ENCODE data around the gene PAPPA. TPM values are rescaled to one million over a fixed set of nuclear protein-coding genes. Genes with fewer than 3 reads are reported as not detected.

PAPPA gene
- total RNA-seq, 1 donor from 2014 or later: 9.4 TPM

DNA sequence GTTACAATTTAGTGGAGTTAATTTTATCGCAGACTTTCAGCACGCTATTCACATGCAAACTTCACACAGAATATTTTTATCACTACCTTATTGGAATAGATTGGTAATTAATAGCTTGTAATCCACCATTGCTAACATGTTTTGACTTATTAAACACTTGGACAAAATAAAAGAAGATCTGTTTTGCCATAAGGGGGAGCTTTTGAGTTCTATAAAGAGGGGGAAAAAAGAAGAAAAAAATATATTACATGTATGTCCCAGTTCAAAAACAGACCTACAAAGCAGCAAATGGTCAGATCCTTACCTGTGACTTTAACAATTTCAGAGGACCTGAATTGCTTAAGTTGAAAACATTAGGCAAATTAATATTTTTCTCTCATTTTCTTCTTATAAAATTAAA lies 1.2 kb upstream of the PAPPA start:
- no peak for ATAC-seq

- ATAC-seq: no peak
Measured at GRCh38 chr9:116152941-116153764, 438 bp upstream of the PAPPA start.

DNA sequence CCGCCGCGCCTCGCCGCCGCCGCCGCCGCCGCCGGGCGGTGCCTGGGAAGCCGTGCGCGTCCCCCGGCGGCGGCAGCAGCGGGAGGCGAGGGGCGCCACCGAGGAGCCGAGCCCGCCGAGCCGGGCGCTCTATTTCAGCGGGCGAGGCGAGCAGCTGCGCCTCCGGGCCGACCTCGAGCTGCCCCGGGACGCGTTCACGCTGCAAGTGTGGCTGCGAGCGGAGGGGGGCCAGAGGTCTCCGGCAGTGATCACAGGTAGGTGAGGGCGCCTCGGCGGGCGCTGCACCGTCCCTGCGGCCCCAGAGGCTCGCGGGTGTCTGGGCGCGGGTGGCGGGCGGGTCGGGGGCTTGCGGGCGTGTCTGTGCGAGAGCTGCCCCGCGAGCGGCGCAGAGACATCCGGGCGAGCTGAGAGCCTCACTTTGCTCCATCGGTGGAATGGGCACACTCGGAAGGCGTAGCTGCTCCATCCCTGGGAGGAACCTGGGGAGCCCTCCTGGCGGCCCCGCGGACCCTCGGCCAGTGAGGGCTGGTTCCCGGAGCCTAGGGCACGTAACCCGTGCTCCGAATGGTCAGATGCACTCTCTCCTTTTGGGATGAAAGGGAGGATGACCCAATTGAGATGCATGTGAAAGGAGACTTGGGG lies 864 bp downstream of the PAPPA start:
- ATAC-seq: peak; percentile 28

DNA sequence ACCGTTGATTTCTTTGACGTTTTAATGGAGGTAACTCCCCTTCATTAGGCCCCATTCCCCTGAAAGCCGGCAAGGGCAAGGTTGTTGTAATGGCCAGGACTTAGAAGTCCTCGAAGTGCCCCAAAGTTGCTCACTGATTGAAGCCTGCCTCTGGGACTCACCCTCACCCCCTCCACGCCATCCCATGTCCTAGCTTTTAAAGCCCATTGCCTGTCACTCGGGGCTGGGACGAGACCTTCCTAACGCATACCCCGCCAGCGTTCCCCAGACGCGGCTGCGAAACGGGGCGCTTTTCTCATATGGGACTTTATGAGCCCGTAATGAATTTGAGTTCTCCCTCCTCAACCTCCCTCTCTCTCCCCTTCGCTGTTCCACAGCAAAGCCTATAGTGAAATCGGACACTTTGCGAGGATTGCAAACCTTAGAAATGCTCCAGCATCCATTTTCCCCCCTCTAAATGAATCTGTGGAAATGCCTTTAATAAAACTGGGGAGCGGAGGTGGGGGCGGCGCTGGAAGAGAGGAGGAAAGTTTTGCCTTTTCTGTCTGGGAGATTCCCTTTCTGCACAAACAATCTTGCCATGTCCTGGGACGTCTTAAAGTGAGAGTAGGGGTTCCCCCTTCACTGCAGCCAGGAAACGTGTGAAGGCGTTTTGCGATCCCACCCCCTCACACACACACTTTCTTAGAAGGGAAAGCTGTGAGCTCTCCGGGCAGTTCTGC lies 1.5 kb downstream of the PAPPA start:
- ATAC-seq: peak; percentile 12

DNA sequence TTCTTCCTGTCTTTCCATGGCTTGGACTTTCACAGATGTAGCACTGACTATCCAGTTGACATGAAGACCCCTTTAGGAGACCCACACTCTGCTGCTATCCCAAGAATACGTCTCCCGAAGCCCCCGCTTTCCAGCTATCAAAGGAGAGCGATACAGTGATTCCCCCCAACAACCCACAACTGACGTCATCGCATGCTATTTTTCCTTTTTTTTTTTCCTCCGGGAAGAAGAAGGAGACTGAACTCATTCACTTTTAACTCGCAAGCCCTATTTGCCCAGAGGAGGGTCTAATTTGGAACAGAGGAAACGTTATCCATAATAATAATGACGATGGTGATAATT lies 2.1 kb downstream of the PAPPA start:
- ATAC-seq: no peak

GRCh38 chr9:116156621-116157314 lies 3.2 kb downstream of the PAPPA start:
- ATAC-seq: peak; percentile 61

- peak; percentile 35 for ATAC-seq
Measured at GRCh38 chr9:116157436-116158138, 4.0 kb downstream of the PAPPA start.

- ATAC-seq: no peak
Measured at GRCh38 chr9:116160676-116161571, 7.3 kb downstream of the PAPPA start.

DNA sequence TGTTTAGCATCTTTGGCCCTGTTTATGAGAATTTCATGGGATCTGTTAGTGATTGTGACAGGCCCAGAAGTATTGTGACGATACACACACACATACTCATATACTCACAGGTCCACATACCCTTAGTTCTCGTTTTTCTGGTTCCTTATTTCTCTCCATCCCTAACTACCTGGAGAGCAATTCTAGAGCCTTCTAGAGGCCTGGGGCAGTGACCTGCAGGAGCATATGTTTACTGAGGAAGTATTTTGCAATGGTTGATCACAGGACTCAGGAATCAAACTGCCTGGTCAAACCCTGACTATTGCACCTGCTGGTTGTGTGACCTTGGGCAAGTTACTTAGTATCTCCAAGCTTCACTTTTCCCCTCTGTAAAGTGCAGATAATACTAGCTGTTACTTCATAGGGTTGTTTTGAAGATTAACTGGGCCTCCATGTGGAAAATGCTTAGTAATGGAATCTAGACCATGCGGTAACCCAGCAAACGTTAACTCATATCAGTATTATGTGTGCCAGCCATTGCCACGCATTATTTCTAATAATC lies 8.7 kb downstream of the PAPPA start:
- ATAC-seq: peak; percentile 71

- no peak for ATAC-seq
Measured at GRCh38 chr9:116163293-116164055, 9.9 kb downstream of the PAPPA start.

GRCh38 chr9:116165912-116166311 lies 12.3 kb downstream of the PAPPA start:
- no peak for ATAC-seq

- ATAC-seq: no peak
Measured at GRCh38 chr9:116166713-116167112, 13.1 kb downstream of the PAPPA start.

DNA sequence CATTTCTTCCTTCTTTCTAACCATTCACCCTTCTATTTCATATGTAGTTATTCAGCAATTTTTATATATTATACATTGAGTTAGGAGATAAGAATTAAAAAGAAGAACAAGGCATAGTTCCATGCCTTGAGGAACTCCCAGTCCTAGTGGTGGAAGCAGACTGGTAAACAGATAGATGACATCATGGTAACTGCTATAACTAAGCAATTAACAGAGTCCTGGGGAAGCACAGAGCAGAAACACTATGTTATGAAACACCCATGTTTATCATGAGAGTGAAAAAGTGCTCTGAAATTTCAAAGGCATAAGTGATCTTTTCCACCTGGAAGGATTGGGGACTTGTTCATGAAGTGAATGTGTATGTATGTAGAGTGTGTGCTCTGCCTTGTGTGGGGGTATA lies 14.6 kb downstream of the PAPPA start:
- ATAC-seq: no peak

GRCh38 chr9:116172216-116172615 lies 18.6 kb downstream of the PAPPA start:
- no peak for ATAC-seq

DNA sequence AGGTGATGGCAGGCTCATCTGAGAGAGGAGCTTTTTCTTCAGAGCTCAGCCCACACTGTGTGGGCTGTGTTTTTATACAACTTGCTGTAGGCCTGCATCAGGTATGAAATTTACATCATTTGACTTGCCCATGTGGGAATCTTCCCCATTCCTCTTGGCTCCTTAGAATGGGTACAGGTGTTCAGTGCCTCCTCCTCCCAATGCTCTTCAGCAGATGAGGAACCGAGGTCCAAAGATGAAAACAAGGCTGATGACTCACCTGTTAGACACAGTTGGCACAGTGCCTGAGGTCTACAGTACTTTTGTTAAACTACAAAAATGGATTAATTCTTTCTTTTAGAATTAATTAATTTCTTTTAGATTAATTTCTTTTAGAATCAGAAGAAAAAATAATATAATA lies 20.8 kb downstream of the PAPPA start:
- ATAC-seq: no peak

DNA sequence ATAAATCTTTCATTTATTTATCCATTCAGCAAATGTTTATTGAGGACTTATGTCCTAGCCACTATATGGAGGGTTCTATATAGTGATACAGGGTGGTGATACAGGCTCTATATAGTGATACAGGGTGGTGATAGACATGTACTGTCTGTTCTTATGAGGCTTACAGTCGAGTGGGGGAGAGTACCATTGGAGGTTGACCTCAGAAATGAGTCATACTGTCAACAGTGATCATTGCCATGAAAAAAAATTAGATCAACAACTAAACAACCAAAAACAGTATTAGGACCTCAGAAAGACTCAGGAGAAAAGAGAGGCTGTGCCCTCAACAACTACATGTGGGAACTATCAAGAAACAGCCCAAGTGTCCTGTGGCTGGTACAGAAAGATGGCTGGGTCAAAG lies 22.0 kb downstream of the PAPPA start:
- no peak for ATAC-seq

GRCh38 chr9:116178481-116179211 lies 25.1 kb downstream of the PAPPA start:
- no peak for ATAC-seq

DNA sequence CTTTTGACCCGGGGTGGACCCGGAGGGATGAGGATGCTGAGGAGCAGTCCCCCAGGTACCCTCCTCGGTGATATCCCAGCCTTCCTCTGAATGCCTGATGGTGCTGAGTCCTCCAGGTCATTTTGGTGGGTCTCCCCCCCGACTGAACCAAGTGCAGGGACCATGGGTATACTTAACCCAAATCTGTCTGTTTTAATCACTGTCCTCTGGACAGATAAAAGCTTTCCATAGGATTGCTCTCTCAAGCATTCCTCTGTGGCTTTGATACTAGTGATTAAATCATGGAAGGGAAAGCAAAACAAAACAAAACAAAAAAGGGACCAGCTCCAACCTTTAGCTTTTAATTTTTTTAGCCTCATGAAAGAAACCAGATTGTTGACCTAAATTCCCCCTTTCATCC lies 26.0 kb downstream of the PAPPA start:
- no peak for ATAC-seq

- ATAC-seq: no peak
Measured at GRCh38 chr9:116181853-116182610, 28.4 kb downstream of the PAPPA start.

Data from esophagus mucosa (tissue), 1 donor.